HepG2 (cell line): Measurements from ENCODE around the gene CLCA4. TPM values are rescaled to one million over a fixed set of nuclear protein-coding genes. Genes with fewer than 3 reads are reported as not detected.

ENCODE experiments used
- ATAC-seq: fragments of 200-7000 bp; cut with Tn5 transposase; 3 replicates; pipeline ENCODE4 v1.9.1; 2020; ENCODE audit warnings: mild to moderate bottlenecking, moderate library complexity
- BruUV-seq: library from RNA; stranded (reverse); fragments of 400-500 nt; replicated peaks from 2 replicates; lab custom pipeline; 2021; lab: Mats Ljungman, UMichigan
- CTCF ChIA-PET: fragments of 300-600 bp; formaldehyde crosslinking; extraction: SDS; loops from one replicate; lab custom pipeline; 2021; ENCODE audit warnings: low total read pairs, inconsistent platforms, low intra/inter-chr PET ratio; lab: Yijun Ruan, JAX
- POLR2A ChIA-PET: fragments of 350-600 bp; sonication (Branson Sonifier 250); formaldehyde crosslinking; loops from one replicate; lab custom pipeline; 2020; ENCODE audit warnings: antibody characterized with exemption, inconsistent platforms; lab: Yijun Ruan, JAX
- DNase-seq: peaks from one replicate; pipeline ENCODE4 v3.0.0-alpha.2; 2015; ENCODE audit warnings: low spot score
- FAIRE-seq: peaks from 3 replicates; lab custom pipeline; 2011; peaks lifted over from hg19 to GRCh38; lab: Jason Lieb, UNC
- H2AFZ ChIP-seq: one replicate; pipeline ENCODE4 v1.6.1; 2011; ENCODE audit warnings: low read length, inconsistent platforms
- H3K27ac ChIP-seq: fragments of 300-600 bp; 3 replicates; pipeline ENCODE4 v1.8.0; 2011; ENCODE audit warnings: mixed run types, mild to moderate bottlenecking, mixed read lengths, low read length, inconsistent platforms; ENCODE audit not compliant: insufficient read depth; ENCODE audit errors: extremely low read length
- H3K27me3 ChIP-seq, 2 experiments: fragments of 200-600 bp in 1 of 2; 2 replicates in 1 of 2; 3 replicates in 1 of 2; pipeline versions ENCODE4 v1.6.0 to v1.8.0; 2011; ENCODE audit warnings: low read length in 2 of 2, mild to moderate bottlenecking in 2 of 2, moderate library complexity in 2 of 2, inconsistent platforms in 1 of 2; ENCODE audit not compliant: insufficient read depth in 2 of 2, control insufficient read depth in 1 of 2
- H3K36me3 ChIP-seq, 2 experiments: fragments of 200-600 bp in 1 of 2; replicated peaks in 1 of 2; 2 replicates in 1 of 2; 3 replicates in 1 of 2; pipeline versions ENCODE4 v1.5.1 to v1.8.0; 2011; ENCODE audit warnings: low read length in 2 of 2, inconsistent platforms in 1 of 2; ENCODE audit not compliant: insufficient read depth in 2 of 2, control insufficient read depth in 1 of 2
- H3K4me1 ChIP-seq: 2 replicates; pipeline ENCODE4 v1.5.1; 2012; ENCODE audit warnings: low read length, inconsistent platforms; ENCODE audit not compliant: insufficient read depth
- H3K4me2 ChIP-seq: 2 replicates; pipeline ENCODE4 v1.6.0; 2011; ENCODE audit warnings: low read depth, low read length, inconsistent platforms
- H3K4me3 ChIP-seq, 3 experiments: fragments of 200-600 bp in 1 of 3; sonication (generic), shearing (Covaris generic) in 1 of 3; replicated peaks in 1 of 3; 2 replicates each; pipeline ENCODE4 v1.5.1; 2011 to 2016; ENCODE audit warnings: low read length in 3 of 3, inconsistent platforms in 2 of 3, low read depth in 2 of 3, mild to moderate bottlenecking in 2 of 3, control low read depth in 1 of 3, mixed read lengths in 1 of 3; ENCODE audit not compliant: insufficient read depth in 1 of 3
- H3K79me2 ChIP-seq: one replicate; pipeline ENCODE4 v1.6.1; 2011; ENCODE audit warnings: low read length, inconsistent platforms; ENCODE audit not compliant: insufficient read depth
- H3K9ac ChIP-seq: 2 replicates; pipeline ENCODE4 v1.6.0; 2011; ENCODE audit warnings: mild to moderate bottlenecking, low read depth, low read length, inconsistent platforms; ENCODE audit not compliant: insufficient read depth
- H3K9me3 ChIP-seq: 2 replicates; pipeline ENCODE4 v1.5.1; 2012; ENCODE audit warnings: mild to moderate bottlenecking, low read length
- H4K20me1 ChIP-seq: 2 replicates; pipeline ENCODE4 v1.6.0; 2011; ENCODE audit warnings: inconsistent platforms, mild to moderate bottlenecking, low read length, moderate library complexity; ENCODE audit not compliant: insufficient read depth
- HMG20B ChIP-seq: conservative IDR thresholded peaks from 2 replicates; pipeline ENCODE4 v1.6.1; 2016; ENCODE audit warnings: missing genetic modification reagents, missing compliant biosample characterization
- JUN ChIP-seq: sonication (generic); formaldehyde crosslinking; IDR thresholded peaks from 2 replicates; pipeline ENCODE4 v1.4.0; 2020; ENCODE audit warnings: mild to moderate bottlenecking, missing genetic modification reagents
- MXI1 ChIP-seq: IDR thresholded peaks from 3 replicates; pipeline ENCODE4 v1.6.1; 2012; ENCODE audit warnings: low read depth, low read length, inconsistent platforms, borderline replicate concordance
- RORA ChIP-seq: sonication (generic); formaldehyde crosslinking; IDR thresholded peaks from 2 replicates; pipeline ENCODE4 v1.5.0; 2020; ENCODE audit warnings: mild to moderate bottlenecking, missing genetic modification reagents, moderate library complexity
- SNAPC2 ChIP-seq: sonication (generic); formaldehyde crosslinking; IDR thresholded peaks from 2 replicates; pipeline ENCODE4 v1.8.1; 2022; ENCODE audit warnings: mild to moderate bottlenecking, missing genetic modification reagents
- TAF1 ChIP-seq: sonication (generic); formaldehyde crosslinking; IDR thresholded peaks from 2 replicates; pipeline ENCODE4 v1.4.0; 2020; ENCODE audit warnings: missing genetic modification reagents
- TCF7 ChIP-seq: sonication (generic); IDR thresholded peaks from 2 replicates; pipeline ENCODE4 v1.6.1; 2016; ENCODE audit warnings: antibody characterized with exemption, low read depth
- TFDP1 ChIP-seq: IDR thresholded peaks from 2 replicates; pipeline ENCODE4 v1.6.1; 2016; ENCODE audit warnings: missing compliant biosample characterization, missing genetic modification reagents, borderline replicate concordance
- ZNF430 ChIP-seq: sonication (generic); formaldehyde crosslinking; IDR thresholded peaks from 2 replicates; pipeline ENCODE4 v1.9.0; 2021; ENCODE audit warnings: mild to moderate bottlenecking, missing genetic modification reagents
- ZNF780A ChIP-seq: sonication (generic); formaldehyde crosslinking; IDR thresholded peaks from 2 replicates; pipeline ENCODE4 v1.8.0; 2022; ENCODE audit warnings: mild to moderate bottlenecking, missing genetic modification reagents, moderate library complexity
- WGBS: methylation state at CpG from one replicate; pipeline ENCODE4 v1.1.6; 2017; ENCODE audit warnings: low lambda C conversion rate; 5-methylcytosine and 5-hydroxymethylcytosine counted together
- in situ Hi-C: cut with HindIII; loops from 2 replicates; pipeline ENCODE4 v1.10.0; 2017; ENCODE audit warnings: low pct_unique_long_range_greater_than_20kb; ENCODE audit not compliant: extremely low pct_ligation_motif_present
- intact Hi-C: fragments of 100-400 bp; cut with micrococcal nuclease; formaldehyde crosslinking; loops from one replicate; pipeline ENCODE4 v1.10.0; 2022; ENCODE audit not compliant: unreplicated experiment
- polyA plus RNA-seq, 8 experiments: library from polyadenylated mRNA; depleted of rRNA in 3 of 8; stranded (reverse) in 7 of 8; unstranded in 1 of 8; fragments of >200 nt; fragmentation: Illumina TruSeq in 4 of 8; extraction: Trizol in 4 of 8; gene quantifications; 2 replicates each; pipeline versions ENCODE4 v1.2.1 to v1.2.3, GENCODE V29; 2011 to 2016; ENCODE audit warnings: low read depth in 4 of 8, missing spikeins in 1 of 8, mixed read lengths in 1 of 8; ENCODE audit not compliant: insufficient read depth in 1 of 8
- total RNA-seq, 5 experiments: library from RNA; depleted of rRNA; stranded (reverse); fragments of >200 nt; fragmentation: Illumina TruSeq; extraction: Trizol; gene quantifications; 2 replicates each; pipeline ENCODE4 v1.2.3, GENCODE V29; 2016; ENCODE audit warnings: low read depth in 1 of 5
- TF ChIP-seq, protein P1 (sequence below): sonication (generic); formaldehyde crosslinking; IDR thresholded peaks from 2 replicates; pipeline ENCODE4 v1.8.1; 2023; ENCODE audit warnings: missing genetic modification reagents, inconsistent platforms, borderline replicate concordance
- TF ChIP-seq, protein P2 (sequence below): sonication (generic); formaldehyde crosslinking; conservative IDR thresholded peaks from 2 replicates; pipeline ENCODE4 v1.4.0; 2020; ENCODE audit warnings: missing genetic modification reagents
- TF ChIP-seq, protein P3 (sequence below): sonication (generic); formaldehyde crosslinking; IDR thresholded peaks from 2 replicates; pipeline ENCODE4 v1.5.1; 2020; ENCODE audit warnings: mild to moderate bottlenecking, missing genetic modification reagents, moderate library complexity

Gene CLCA4
- total and polyA plus RNA-seq, 2 of the 13 experiments (the other 11 are each of a cell fraction or from before 2014, with no cell fraction given) = not detected

- ChIA-PET CTCF (no interaction called here), POLR2A (no interaction called here)
- WGBS = 1% methylated on average over 2 of the region's 2 CpGs
- no peak for FAIRE-seq
- Histone ChIP-seq H3K9ac (no peak overlapping the region), H4K20me1 (no peaks in the 10 kb centered on the region), H3K4me2 (no peak overlapping the region), H3K27ac (no peak overlapping the region), H2AFZ (no peak overlapping the region), H3K4me1 (no peaks in the 10 kb centered on the region), H3K79me2 (no peaks in the 10 kb centered on the region), H3K27me3 (no peaks in the 10 kb centered on the region), H3K9me3 (no peaks in the 10 kb centered on the region), H3K36me3 (no peaks in the 10 kb centered on the region), H3K4me3 (no peak overlapping the region)
- DNase-seq = no peak
- TF ChIP-seq MXI1 (no peak), SNAPC2 (CRISPR knock-in tag) (no peak), ZNF430 (no peak), TCF7 (no peak), HMG20B (no peak), ZNF780A (CRISPR knock-in tag) (no peak), JUN (CRISPR knock-in tag) (no peak), RORA (CRISPR knock-in tag) (no peak), TFDP1 (CRISPR knock-in tag) (no peak)
- no peak for ATAC-seq
- BruUV-seq = no TSS peak
- in situ Hi-C loops = no loop called here
- intact Hi-C loops = no loop called here
These were observed 5.0 kb upstream of the CLCA4 start for GRCh38 chr1:86541859-86542258.

DNA sequence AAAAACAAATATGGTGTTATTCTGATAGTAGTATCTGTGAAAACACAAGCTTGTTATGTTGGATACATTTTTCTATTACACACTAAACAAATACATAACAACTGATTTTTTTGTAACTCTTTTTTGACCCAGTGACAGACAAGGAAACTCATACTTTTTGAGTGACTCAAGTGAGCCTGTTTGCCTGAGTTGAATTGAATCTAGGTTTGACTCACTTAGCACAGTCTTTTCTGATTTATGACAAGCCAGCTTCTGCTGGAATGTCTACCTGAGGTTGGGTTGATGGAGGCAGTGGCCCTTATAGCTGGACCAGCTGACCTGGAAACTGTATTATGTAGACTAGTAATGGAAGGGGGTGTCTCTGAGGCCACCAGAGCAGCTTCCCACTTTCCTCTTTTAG is 4.2 kb upstream of the CLCA4 start:
- H3K36me3 ChIP-seq = no peaks in the 10 kb centered on the region
- FAIRE-seq (no peak), DNase-seq (no peak), ATAC-seq (no peak)
- CTCF ChIA-PET = no interaction called here
- no peaks in the 10 kb centered on the region for H3K9me3 ChIP-seq
- no peak overlapping the region for H3K27ac ChIP-seq
- in situ Hi-C loops (no loop called here), intact Hi-C loops (no loop called here)
- POLR2A ChIA-PET = no interaction called here
- H3K4me2 ChIP-seq = no peak overlapping the region
- BruUV-seq = no TSS peak
- no peak overlapping the region for H2AFZ ChIP-seq
- no peak overlapping the region for H3K4me3 ChIP-seq
- H3K79me2 ChIP-seq = no peaks in the 10 kb centered on the region
- no peaks in the 10 kb centered on the region for H4K20me1 ChIP-seq
- H3K4me1 ChIP-seq = no peaks in the 10 kb centered on the region
- H3K27me3 ChIP-seq = no peaks in the 10 kb centered on the region
- H3K9ac ChIP-seq = no peak overlapping the region
- TF ChIP-seq, protein P1, sequence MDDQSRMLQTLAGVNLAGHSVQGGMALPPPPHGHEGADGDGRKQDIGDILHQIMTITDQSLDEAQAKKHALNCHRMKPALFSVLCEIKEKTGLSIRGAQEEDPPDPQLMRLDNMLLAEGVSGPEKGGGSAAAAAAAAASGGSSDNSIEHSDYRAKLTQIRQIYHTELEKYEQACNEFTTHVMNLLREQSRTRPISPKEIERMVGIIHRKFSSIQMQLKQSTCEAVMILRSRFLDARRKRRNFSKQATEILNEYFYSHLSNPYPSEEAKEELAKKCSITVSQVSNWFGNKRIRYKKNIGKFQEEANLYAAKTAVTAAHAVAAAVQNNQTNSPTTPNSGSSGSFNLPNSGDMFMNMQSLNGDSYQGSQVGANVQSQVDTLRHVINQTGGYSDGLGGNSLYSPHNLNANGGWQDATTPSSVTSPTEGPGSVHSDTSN (CRISPR knock-in tag) = no peak
- TF ChIP-seq, protein P2, sequence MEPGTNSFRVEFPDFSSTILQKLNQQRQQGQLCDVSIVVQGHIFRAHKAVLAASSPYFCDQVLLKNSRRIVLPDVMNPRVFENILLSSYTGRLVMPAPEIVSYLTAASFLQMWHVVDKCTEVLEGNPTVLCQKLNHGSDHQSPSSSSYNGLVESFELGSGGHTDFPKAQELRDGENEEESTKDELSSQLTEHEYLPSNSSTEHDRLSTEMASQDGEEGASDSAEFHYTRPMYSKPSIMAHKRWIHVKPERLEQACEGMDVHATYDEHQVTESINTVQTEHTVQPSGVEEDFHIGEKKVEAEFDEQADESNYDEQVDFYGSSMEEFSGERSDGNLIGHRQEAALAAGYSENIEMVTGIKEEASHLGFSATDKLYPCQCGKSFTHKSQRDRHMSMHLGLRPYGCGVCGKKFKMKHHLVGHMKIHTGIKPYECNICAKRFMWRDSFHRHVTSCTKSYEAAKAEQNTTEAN (CRISPR knock-in tag) = no peak
- TF ChIP-seq, protein P3, sequence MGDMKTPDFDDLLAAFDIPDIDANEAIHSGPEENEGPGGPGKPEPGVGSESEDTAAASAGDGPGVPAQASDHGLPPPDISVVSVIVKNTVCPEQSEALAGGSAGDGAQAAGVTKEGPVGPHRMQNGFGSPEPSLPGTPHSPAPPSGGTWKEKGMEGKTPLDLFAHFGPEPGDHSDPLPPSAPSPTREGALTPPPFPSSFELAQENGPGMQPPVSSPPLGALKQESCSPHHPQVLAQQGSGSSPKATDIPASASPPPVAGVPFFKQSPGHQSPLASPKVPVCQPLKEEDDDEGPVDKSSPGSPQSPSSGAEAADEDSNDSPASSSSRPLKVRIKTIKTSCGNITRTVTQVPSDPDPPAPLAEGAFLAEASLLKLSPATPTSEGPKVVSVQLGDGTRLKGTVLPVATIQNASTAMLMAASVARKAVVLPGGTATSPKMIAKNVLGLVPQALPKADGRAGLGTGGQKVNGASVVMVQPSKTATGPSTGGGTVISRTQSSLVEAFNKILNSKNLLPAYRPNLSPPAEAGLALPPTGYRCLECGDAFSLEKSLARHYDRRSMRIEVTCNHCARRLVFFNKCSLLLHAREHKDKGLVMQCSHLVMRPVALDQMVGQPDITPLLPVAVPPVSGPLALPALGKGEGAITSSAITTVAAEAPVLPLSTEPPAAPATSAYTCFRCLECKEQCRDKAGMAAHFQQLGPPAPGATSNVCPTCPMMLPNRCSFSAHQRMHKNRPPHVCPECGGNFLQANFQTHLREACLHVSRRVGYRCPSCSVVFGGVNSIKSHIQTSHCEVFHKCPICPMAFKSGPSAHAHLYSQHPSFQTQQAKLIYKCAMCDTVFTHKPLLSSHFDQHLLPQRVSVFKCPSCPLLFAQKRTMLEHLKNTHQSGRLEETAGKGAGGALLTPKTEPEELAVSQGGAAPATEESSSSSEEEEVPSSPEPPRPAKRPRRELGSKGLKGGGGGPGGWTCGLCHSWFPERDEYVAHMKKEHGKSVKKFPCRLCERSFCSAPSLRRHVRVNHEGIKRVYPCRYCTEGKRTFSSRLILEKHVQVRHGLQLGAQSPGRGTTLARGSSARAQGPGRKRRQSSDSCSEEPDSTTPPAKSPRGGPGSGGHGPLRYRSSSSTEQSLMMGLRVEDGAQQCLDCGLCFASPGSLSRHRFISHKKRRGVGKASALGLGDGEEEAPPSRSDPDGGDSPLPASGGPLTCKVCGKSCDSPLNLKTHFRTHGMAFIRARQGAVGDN (CRISPR knock-in tag) = no peak
- TF ChIP-seq TAF1 (CRISPR knock-in tag) = no peak
